ENCODE measurements around the gene ELOB. TPM values are rescaled to one million over a fixed set of nuclear protein-coding genes. Genes with fewer than 3 reads are reported as not detected.

Gene ELOB
- total and polyA plus RNA-seq, 8 donors = 69.9 to 318 (median 101) TPM

DNA sequence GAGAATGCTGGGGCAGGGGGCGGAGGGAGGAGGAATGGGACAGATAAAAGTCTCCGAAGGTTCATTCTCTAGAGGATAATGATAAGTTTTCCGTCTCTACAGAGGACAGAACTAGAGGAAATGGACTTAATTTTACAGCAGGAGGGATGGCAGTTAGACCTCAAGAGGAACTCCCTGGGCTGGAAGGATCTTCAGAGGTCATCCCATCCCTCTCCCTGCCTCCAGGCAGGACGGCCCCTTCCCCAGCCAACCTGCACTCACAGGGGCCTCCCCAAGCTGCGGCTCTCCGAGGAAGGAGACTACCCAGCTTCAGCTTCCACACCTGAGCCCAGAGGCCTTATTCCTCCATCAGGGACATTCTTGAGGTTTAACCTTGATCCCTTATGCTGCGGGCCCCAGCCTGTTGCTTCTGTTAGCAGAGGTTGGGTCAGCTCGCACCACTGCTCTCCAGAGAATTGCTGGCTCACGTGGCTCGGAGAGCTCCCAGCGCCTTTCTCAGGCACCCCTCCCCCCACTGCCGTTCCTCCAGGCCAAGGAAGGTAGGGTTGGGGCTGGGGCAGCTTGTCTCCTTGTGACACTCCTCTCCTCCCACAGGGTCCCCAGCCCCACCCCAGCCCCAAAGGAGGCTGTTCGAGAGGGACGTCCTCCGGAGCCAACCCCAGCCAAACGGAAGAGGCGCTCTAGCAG is 8.5 kb downstream of the ELOB start:
- 88 to 91% methylated on average over 17 of the region's 17 CpGs for WGBS, 2 donors
- ATAC-seq (no peak), DNase-seq (peak in 1 of 6 donors; percentile 71), FAIRE-seq (no peak)
- intact Hi-C loops (cut with DNase I) = no loop called here
- TF ChIP-seq, protein P1, sequence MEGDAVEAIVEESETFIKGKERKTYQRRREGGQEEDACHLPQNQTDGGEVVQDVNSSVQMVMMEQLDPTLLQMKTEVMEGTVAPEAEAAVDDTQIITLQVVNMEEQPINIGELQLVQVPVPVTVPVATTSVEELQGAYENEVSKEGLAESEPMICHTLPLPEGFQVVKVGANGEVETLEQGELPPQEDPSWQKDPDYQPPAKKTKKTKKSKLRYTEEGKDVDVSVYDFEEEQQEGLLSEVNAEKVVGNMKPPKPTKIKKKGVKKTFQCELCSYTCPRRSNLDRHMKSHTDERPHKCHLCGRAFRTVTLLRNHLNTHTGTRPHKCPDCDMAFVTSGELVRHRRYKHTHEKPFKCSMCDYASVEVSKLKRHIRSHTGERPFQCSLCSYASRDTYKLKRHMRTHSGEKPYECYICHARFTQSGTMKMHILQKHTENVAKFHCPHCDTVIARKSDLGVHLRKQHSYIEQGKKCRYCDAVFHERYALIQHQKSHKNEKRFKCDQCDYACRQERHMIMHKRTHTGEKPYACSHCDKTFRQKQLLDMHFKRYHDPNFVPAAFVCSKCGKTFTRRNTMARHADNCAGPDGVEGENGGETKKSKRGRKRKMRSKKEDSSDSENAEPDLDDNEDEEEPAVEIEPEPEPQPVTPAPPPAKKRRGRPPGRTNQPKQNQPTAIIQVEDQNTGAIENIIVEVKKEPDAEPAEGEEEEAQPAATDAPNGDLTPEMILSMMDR (IDR thresholded peaks at IDR 0.05) = no peak
- H3K4me3 ChIP-seq = no peak overlapping the region
- peaks cover 11 to 79% (median 67%) of the 10 kb centered on the region in 3 donors for H3K36me3 ChIP-seq
- no peaks in the 10 kb centered on the region for H3K9me3 ChIP-seq
- H3K27me3 ChIP-seq = no peaks in the 10 kb centered on the region
- H3K4me1 ChIP-seq = no peaks in the 10 kb centered on the region
- no peak overlapping the region for H3K27ac ChIP-seq

DNA sequence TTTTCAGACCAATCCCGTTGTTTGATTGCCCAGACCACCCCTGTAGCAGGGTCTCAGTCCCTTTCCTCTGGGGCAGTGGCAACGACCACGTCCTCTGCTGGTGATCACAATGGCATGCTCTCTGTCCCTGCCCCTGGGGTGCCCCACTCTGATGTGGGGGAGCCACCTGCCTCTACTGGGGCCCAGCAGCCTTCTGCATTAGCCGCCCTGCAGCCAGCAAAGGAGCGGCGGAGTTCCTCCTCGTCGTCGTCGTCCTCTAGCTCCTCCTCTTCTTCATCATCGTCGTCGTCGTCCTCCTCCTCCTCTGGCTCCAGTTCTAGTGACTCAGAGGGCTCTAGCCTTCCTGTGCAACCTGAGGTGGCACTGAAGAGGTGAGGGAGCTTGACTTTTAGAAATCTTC is 9.2 kb downstream of the ELOB start:
- DNase-seq = peak in 1 of 6 donors; percentile 58
- ATAC-seq = no peak
- WGBS, 2 donors = 72 to 76% methylated on average over 14 of the region's 14 CpGs

DNA sequence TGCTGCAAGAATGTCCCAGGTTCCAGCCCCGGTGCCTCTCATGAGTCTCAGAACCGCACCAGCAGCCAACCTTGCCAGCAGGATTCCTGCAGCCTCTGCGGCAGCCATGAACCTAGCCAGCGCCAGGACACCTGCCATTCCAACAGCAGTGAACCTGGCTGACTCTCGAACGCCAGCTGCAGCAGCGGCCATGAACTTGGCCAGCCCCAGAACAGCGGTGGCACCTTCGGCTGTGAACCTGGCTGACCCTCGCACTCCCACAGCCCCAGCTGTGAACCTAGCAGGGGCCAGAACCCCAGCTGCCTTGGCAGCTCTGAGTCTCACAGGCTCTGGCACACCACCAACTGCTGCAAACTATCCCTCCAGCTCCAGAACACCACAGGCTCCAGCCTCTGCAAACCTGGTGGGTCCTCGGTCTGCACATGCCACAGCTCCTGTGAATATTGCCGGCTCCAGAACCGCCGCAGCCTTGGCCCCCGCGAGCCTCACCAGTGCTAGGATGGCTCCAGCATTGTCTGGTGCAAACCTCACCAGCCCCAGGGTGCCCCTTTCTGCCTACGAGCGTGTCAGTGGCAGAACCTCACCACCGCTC is 9.8 kb downstream of the ELOB start:
- TF ChIP-seq, protein P1 (IDR thresholded peaks at IDR 0.05) = no peak
- Histone ChIP-seq H3K27ac (no peak overlapping the region), H3K36me3 (peaks cover 11 to 92% (median 78%) of the 10 kb centered on the region in 3 donors), H3K9me3 (no peaks in the 10 kb centered on the region), H3K27me3 (no peaks in the 10 kb centered on the region), H3K4me1 (no peaks in the 10 kb centered on the region), H3K4me3 (no peak overlapping the region)
- FAIRE-seq (no peak), DNase-seq (peak in 2 of 6 donors; percentile 67 to 78), ATAC-seq (peak in 2 of 4 donors; percentile 9 to 32)
- WGBS, 2 donors = 64 to 73% methylated on average over 19 of the region's 19 CpGs
- intact Hi-C loops (cut with DNase I) = no loop called here

More for the DNA sequence above, 9.2 kb downstream of the ELOB start:
- H3K36me3 ChIP-seq = peaks cover 11 to 85% (median 72%) of the 10 kb centered on the region in 3 donors
- intact Hi-C loops (cut with DNase I) = no loop called here
- no peaks in the 10 kb centered on the region for H3K9me3 ChIP-seq
- H3K4me1 ChIP-seq = no peaks in the 10 kb centered on the region
- TF ChIP-seq, protein P1 (IDR thresholded peaks at IDR 0.05) = no peak
- no peak overlapping the region for H3K4me3 ChIP-seq
- no peaks in the 10 kb centered on the region for H3K27me3 ChIP-seq
- FAIRE-seq = no peak
- no peak overlapping the region for H3K27ac ChIP-seq

DNA sequence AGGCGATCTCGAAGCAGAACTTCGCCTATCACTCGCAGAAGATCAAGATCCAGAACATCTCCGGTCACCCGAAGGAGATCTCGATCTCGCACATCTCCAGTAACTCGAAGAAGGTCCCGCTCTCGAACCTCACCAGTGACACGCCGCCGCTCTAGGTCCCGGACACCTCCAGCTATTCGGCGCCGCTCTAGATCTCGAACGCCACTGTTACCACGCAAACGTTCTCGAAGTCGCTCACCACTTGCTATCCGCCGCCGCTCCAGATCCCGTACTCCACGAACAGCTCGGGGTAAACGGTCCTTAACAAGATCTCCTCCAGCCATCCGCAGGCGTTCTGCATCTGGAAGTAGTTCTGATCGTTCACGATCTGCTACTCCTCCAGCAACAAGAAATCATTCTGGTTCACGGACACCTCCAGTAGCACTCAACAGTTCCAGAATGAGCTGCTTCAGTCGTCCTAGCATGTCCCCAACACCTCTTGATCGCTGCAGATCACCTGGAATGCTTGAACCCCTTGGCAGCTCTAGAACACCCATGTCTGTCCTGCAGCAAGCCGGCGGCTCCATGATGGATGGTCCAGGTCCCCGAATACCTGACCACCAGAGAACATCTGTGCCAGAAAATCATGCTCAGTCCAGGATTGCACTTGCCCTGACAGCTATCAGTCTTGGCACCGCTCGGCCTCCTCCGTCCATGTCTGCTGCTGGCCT is 10.5 kb downstream of the ELOB start:
- Histone ChIP-seq H3K27ac (no peak overlapping the region), H3K4me1 (no peaks in the 10 kb centered on the region), H3K36me3 (peaks cover 11 to 97% (median 78%) of the 10 kb centered on the region in 3 donors), H3K4me3 (no peak overlapping the region), H3K9me3 (no peaks in the 10 kb centered on the region), H3K27me3 (no peaks in the 10 kb centered on the region)
- no peak for ATAC-seq
- no peak for FAIRE-seq
- TF ChIP-seq, protein P1 (IDR thresholded peaks at IDR 0.05) = no peak
- DNase-seq = peak in 1 of 6 donors; percentile 53
- intact Hi-C loops (cut with DNase I) = no loop called here
- WGBS, 2 donors = 93 to 94% methylated on average over 44 of the region's 44 CpGs
